ENCODE measurements around the gene RETN. TPM values are rescaled to one million over a fixed set of nuclear protein-coding genes. Genes with fewer than 3 reads are reported as not detected.

Gene RETN
- total and polyA plus RNA-seq, 2 donors (not counting 3 experiments of a cell fraction or from before 2014, with no cell fraction given): not detected

DNA sequence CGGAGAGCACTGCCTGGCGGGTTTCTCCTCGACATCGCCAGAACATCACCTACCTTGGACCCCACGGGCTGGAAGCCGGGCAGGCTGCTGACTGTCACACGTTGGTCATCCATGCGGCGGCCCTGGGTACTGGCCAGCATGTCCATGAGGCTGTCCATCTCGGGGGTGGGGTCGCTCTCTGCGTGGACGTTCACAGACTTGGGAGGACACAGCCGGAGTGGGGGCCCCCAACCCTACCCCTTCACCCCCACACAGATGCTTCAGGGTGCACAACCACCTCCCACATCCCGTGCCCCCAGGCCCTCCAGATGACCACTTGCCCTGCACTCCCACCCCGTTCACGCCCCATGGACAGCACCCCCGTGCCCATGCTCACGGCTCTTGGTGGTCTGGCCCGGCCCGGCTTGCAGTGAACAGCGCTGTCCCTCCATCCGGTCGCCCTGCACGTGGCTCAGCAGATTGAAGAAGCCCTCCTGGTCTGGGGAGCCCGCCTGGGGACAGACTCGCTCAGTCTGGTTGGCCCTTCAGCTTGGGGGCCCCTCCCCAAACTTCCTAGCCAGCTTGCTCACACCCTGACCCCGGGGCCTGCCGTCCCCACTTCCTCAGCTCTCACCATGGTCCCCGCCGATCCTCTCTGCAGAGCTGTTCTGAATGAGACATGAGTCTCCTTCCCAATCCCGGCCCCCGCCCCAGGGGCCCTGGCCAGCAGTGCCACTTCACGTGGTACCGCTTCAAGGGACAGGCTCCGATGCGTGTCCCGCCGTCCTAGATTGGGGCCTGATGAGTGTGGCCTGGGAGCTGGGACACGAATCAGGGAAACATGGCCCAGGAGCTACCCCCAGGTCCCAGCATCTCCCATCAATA is 36.3 kb upstream of the RETN start:
- Histone ChIP-seq H3K9ac (replicated peaks; ENCODE audit: extremely low read depth, insufficient read depth, low read length) (no peak overlapping the region), H3K79me2 (ENCODE audit: control insufficient read depth, insufficient read depth, low read length) (peaks cover 29% of the 10 kb centered on the region), H3K27me3 (ENCODE audit: control insufficient read depth in 2 of 2, insufficient read depth in 2 of 2, low read length in 2 of 2) (no peaks in the 10 kb centered on the region), H3K9me3 (replicated peaks; ENCODE audit: control insufficient read depth, insufficient read depth, low read length) (no peaks in the 10 kb centered on the region), H4K20me1 (replicated peaks; ENCODE audit: control insufficient read depth, extremely low read depth, insufficient read depth, low read length) (no peaks in the 10 kb centered on the region), H3K4me1 (ENCODE audit: control insufficient read depth, extremely low read depth, insufficient read depth, low read length) (peaks cover 20% of the 10 kb centered on the region), H3K4me3 (replicated peaks in 1 of 3; ENCODE audit: insufficient read depth in 1 of 3, low read depth in 1 of 3, low read length in 3 of 3) (no peak overlapping the region), H3K36me3 (ENCODE audit: control insufficient read depth in 2 of 2, extremely low read depth in 1 of 2, insufficient read depth in 2 of 2, low read length in 2 of 2) (peaks cover 0 to 4% of the 10 kb centered on the region in 2 experiments), H3K27ac (ENCODE audit: insufficient read depth, low read depth, low read length) (no peak overlapping the region), H3K9me1 (replicated peaks; ENCODE audit: control insufficient read depth, extremely low read depth, insufficient read depth, low read length) (no peaks in the 10 kb centered on the region), H3K4me2 (ENCODE audit: insufficient read depth, low read length) (no peak overlapping the region), H2AFZ (ENCODE audit: low read depth, low read length) (no peak overlapping the region)
- CTCF ChIA-PET: interaction anchor here (1.6 kb wide), 1 partner anchor 64 kb away, joined by 6 read pairs; no protein-coding TSS in a partner anchor
- TF ChIP-seq FOS (IDR thresholded peaks at IDR 0.05; ENCODE audit: borderline replicate concordance, insufficient read depth, low read length) (no peak), MYC (IDR thresholded peaks at IDR 0.05; ENCODE audit: low read depth, low read length) (no peak), POLR2AphosphoS5 (IDR thresholded peaks at IDR 0.05; ENCODE audit: insufficient read depth, low read depth, low read length) (no peak), EZH2 (IDR thresholded peaks at IDR 0.05; ENCODE audit: borderline replicate concordance, low read depth, low read length, severe bottlenecking) (no peak), POLR2A (IDR thresholded peaks at IDR 0.05; ENCODE audit: low read depth, low read length) (no peak), MAX (IDR thresholded peaks at IDR 0.05; ENCODE audit: insufficient read depth, insufficient read length) (no peak), GATA2 (IDR thresholded peaks at IDR 0.05; ENCODE audit: insufficient read depth, insufficient read length, low read depth, low read length) (no peak), JUN (IDR thresholded peaks at IDR 0.05; ENCODE audit: borderline replicate concordance, insufficient read depth, insufficient read length, low read depth) (no peak)
- TF ChIP-seq, protein P1, sequence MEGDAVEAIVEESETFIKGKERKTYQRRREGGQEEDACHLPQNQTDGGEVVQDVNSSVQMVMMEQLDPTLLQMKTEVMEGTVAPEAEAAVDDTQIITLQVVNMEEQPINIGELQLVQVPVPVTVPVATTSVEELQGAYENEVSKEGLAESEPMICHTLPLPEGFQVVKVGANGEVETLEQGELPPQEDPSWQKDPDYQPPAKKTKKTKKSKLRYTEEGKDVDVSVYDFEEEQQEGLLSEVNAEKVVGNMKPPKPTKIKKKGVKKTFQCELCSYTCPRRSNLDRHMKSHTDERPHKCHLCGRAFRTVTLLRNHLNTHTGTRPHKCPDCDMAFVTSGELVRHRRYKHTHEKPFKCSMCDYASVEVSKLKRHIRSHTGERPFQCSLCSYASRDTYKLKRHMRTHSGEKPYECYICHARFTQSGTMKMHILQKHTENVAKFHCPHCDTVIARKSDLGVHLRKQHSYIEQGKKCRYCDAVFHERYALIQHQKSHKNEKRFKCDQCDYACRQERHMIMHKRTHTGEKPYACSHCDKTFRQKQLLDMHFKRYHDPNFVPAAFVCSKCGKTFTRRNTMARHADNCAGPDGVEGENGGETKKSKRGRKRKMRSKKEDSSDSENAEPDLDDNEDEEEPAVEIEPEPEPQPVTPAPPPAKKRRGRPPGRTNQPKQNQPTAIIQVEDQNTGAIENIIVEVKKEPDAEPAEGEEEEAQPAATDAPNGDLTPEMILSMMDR (IDR thresholded peaks at IDR 0.05; ENCODE audit: extremely low read depth in 1 of 2, insufficient read depth in 1 of 2, low read depth in 1 of 2, low read length in 2 of 2): no peak
- dilution Hi-C loops (cut with MboI; ENCODE audit: extremely low pct_ligation_motif_present, low sequenced_read_pairs): no loop called here
- POLR2A ChIA-PET: no interaction called here
- intact Hi-C loops (cut with micrococcal nuclease): no loop called here
- FAIRE-seq (no peak), DNase-seq (ENCODE audit: low read depth, low spot score) (no peak)
- BruUV-seq (replicated peaks): no TSS peak

Measured in endothelial cell of umbilical vein (primary cell).